GM12892 (cell line): ENCODE data around the gene STAC.

Experiments used
- POLR2A ChIP-seq: IDR thresholded peaks from 2 replicates; pipeline ENCODE4 v1.6.1; 2011; ENCODE audit warnings: low read depth, low read length, control low read depth
- POLR2AphosphoS5 ChIP-seq: IDR thresholded peaks from 2 replicates; pipeline ENCODE4 v1.6.1; 2011; ENCODE audit warnings: low read depth, low read length, control low read depth
- TAF1 ChIP-seq: IDR thresholded peaks from 2 replicates; pipeline ENCODE4 v1.6.1; 2011; ENCODE audit warnings: low read depth, mild to moderate bottlenecking, control low read depth, low read length, borderline replicate concordance

DNA sequence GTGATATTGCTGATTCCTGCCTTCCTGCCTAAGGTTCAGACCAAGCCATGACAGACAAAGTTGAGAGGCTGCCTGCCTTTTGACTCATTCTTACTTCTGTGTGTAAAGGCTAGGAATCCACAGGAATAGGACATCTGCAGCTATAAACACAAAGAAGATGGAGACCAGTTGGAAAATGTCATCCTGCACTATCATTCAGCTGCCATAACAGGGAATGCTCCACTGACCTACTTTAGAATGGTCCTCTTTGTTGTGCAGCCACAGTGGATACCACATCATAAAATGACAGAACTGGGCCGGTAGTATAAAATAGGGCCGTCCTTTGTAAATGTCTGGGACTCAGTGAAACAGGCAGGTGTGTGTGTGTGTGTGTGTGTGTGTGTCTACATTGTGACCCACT is 75.1 kb downstream of the STAC start:
- TF ChIP-seq TAF1 (no peak), POLR2A (no peak), POLR2AphosphoS5 (no peak)
